ENCODE measurements around the gene SETDB1. TPM values are rescaled to one million over a fixed set of nuclear protein-coding genes. Genes with fewer than 3 reads are reported as not detected.

The SETDB1 gene
- total RNA-seq, 2 experiments from 2014 or later, result 39.4 to 40.4 TPM

GRCh38 chr1:150987924-150988323 is 61.8 kb downstream of the SETDB1 start:
- ChIA-PET CTCF (interaction anchor here (1.4 kb wide), 1 partner anchor 8 kb away, joined by 4 read pairs; no protein-coding TSS in a partner anchor), POLR2A (no interaction called here)
- Histone ChIP-seq H3K9me3 (ENCODE audit: control insufficient read depth in 1 of 2, insufficient read depth in 1 of 2, low read length in 2 of 2) (no peaks in the 10 kb centered on the region), H3K4me1 (ENCODE audit: insufficient read depth, low read length) (no peaks in the 10 kb centered on the region), H3K36me3 (ENCODE audit: insufficient read depth, low read length) (no peaks in the 10 kb centered on the region), H3K27ac (ENCODE audit: low read depth in 1 of 2, low read length in 2 of 2) (no peak overlapping the region), H3K27me3 (ENCODE audit: control insufficient read depth in 1 of 2, insufficient read depth in 2 of 2, low read length in 2 of 2) (no peaks in the 10 kb centered on the region), H3K4me3 (ENCODE audit: low read length) (no peak overlapping the region)
- Mint-ChIP-seq H3K4me3 (no peak overlapping the region), H3K4me1 (ENCODE audit: low read depth) (peaks cover 10% of the 10 kb centered on the region), H3K36me3 (ENCODE audit: low read depth) (no peaks in the 10 kb centered on the region), H3K27me3 (no peaks in the 10 kb centered on the region), H3K27ac (no peak overlapping the region), H3K9me3 (no peaks in the 10 kb centered on the region)
- ATAC-seq (ENCODE audit: poor library complexity), result no peak
- DNase-seq, result no peak
- TF ChIP-seq CTCF (IDR thresholded peaks at IDR 0.05), result no peak
- intact Hi-C loops (cut with DNase I, micrococcal nuclease), result no loop called here

- no peaks in the 10 kb centered on the region for H3K27me3 Mint-ChIP-seq
- DNase-seq, result no peak
- no peaks in the 10 kb centered on the region for H3K9me3 Mint-ChIP-seq
- ChIA-PET POLR2A (interaction anchor here (0.9 kb wide), 1 partner anchor 23 kb away, joined by 3 read pairs; no protein-coding TSS in a partner anchor), CTCF (no interaction called here)
- no peak overlapping the region for H3K27ac Mint-ChIP-seq
- H3K4me1 Mint-ChIP-seq (ENCODE audit: low read depth), result peaks cover 16% of the 10 kb centered on the region
- Histone ChIP-seq H3K4me1 (ENCODE audit: insufficient read depth, low read length) (peaks cover 9% of the 10 kb centered on the region), H3K27ac (ENCODE audit: low read depth in 1 of 2, low read length in 2 of 2) (no peak overlapping the region), H3K4me3 (ENCODE audit: low read length) (no peak overlapping the region), H3K9me3 (ENCODE audit: control insufficient read depth in 1 of 2, insufficient read depth in 1 of 2, low read length in 2 of 2) (no peaks in the 10 kb centered on the region), H3K27me3 (ENCODE audit: control insufficient read depth in 1 of 2, insufficient read depth in 2 of 2, low read length in 2 of 2) (no peaks in the 10 kb centered on the region), H3K36me3 (ENCODE audit: insufficient read depth, low read length) (peaks cover 11% of the 10 kb centered on the region)
- intact Hi-C loops (cut with DNase I, micrococcal nuclease), result no loop called here
- H3K36me3 Mint-ChIP-seq (ENCODE audit: low read depth), result peaks cover 20% of the 10 kb centered on the region
- no peak overlapping the region for H3K4me3 Mint-ChIP-seq
- no peak for ATAC-seq (ENCODE audit: poor library complexity)
- TF ChIP-seq CTCF (IDR thresholded peaks at IDR 0.05), result no peak
Observed at GRCh38 chr1:150992626-150993025, 66.5 kb downstream of the SETDB1 start.

GRCh38 chr1:150994248-150994647 is 68.1 kb downstream of the SETDB1 start:
- no peak overlapping the region for H3K27ac ChIP-seq (ENCODE audit: low read depth in 1 of 2, low read length in 2 of 2)
- H3K9me3 Mint-ChIP-seq, result no peaks in the 10 kb centered on the region
- H3K4me1 ChIP-seq (ENCODE audit: insufficient read depth, low read length), result peaks cover 10% of the 10 kb centered on the region
- H3K36me3 ChIP-seq (ENCODE audit: insufficient read depth, low read length), result peaks cover 26% of the 10 kb centered on the region
- no peak overlapping the region for H3K4me3 ChIP-seq (ENCODE audit: low read length)
- peaks cover 6% of the 10 kb centered on the region for H3K4me1 Mint-ChIP-seq (ENCODE audit: low read depth)
- no peaks in the 10 kb centered on the region for H3K27me3 ChIP-seq (ENCODE audit: control insufficient read depth in 1 of 2, insufficient read depth in 2 of 2, low read length in 2 of 2)
- no peak overlapping the region for H3K4me3 Mint-ChIP-seq
- no peaks in the 10 kb centered on the region for H3K9me3 ChIP-seq (ENCODE audit: control insufficient read depth in 1 of 2, insufficient read depth in 1 of 2, low read length in 2 of 2)
- CTCF ChIA-PET, result interaction anchor here (2.9 kb wide), 1 partner anchor 12 kb away, joined by 29 read pairs; the partner anchor contains the start of gene MINDY1
- intact Hi-C loops (cut with DNase I, micrococcal nuclease), result no loop called here
- no peak for ATAC-seq (ENCODE audit: poor library complexity)
- POLR2A ChIA-PET, result no interaction called here
- H3K27ac Mint-ChIP-seq, result no peak overlapping the region
- no peak for DNase-seq
- H3K36me3 Mint-ChIP-seq (ENCODE audit: low read depth), result peaks cover 36% of the 10 kb centered on the region
- TF ChIP-seq CTCF (IDR thresholded peaks at IDR 0.05), result no peak
- no peaks in the 10 kb centered on the region for H3K27me3 Mint-ChIP-seq
